Natural killer cell (primary cell): ENCODE measurements around the gene OR51Q1. TPM values are rescaled to one million over a fixed set of nuclear protein-coding genes. Genes with fewer than 3 reads are reported as not detected.

ENCODE experiments used
- ATAC-seq, 3 donors: fragments of 150-1000 bp in 2 of 3; fragments of 200-7000 bp in 1 of 3; cut with Tn5 transposase; 1 replicate in 1 of 3; 2 replicates in 2 of 3; pipeline ENCODE4 v1.10.0; 2021; ENCODE audit warnings: mild to moderate bottlenecking in 2 of 3, moderate library complexity in 2 of 3
- DNase-seq, 2 donors: peaks; one replicate each; pipeline versions ENCODE4 v3.0.0 to v3.0.0-alpha.2; 2013 to 2021; ENCODE audit warnings: mixed read lengths in 1 of 2
- H3K27ac ChIP-seq: one replicate; pipeline ENCODE4 v1.5.1; 2013; ENCODE audit warnings: mild to moderate bottlenecking, low read length
- H3K27me3 ChIP-seq: one replicate; pipeline ENCODE4 v1.6.1; 2013; ENCODE audit warnings: low read length; ENCODE audit not compliant: control insufficient read depth, insufficient read depth
- H3K36me3 ChIP-seq: one replicate; pipeline ENCODE4 v1.6.1; 2013; ENCODE audit warnings: low read length; ENCODE audit not compliant: control insufficient read depth, insufficient read depth
- H3K4me1 ChIP-seq: one replicate; pipeline ENCODE4 v1.6.1; 2013; ENCODE audit warnings: low read length; ENCODE audit not compliant: control insufficient read depth, insufficient read depth
- H3K4me3 ChIP-seq: one replicate; pipeline ENCODE4 v1.5.1; 2013; ENCODE audit warnings: low read length
- H3K9me3 ChIP-seq: one replicate; pipeline ENCODE4 v1.6.1; 2013; ENCODE audit warnings: low read length; ENCODE audit not compliant: control insufficient read depth, insufficient read depth
- H3K27ac Mint-ChIP-seq, 2 donors: one replicate each; pipeline ENCODE4 v1.8.0; 2022; ENCODE audit warnings: mild to moderate bottlenecking in 2 of 2, mixed read lengths in 2 of 2, moderate library complexity in 1 of 2
- H3K27me3 Mint-ChIP-seq, 2 donors: one replicate each; pipeline ENCODE4 v1.8.0; 2022; ENCODE audit warnings: low read depth in 2 of 2, mixed read lengths in 2 of 2
- H3K36me3 Mint-ChIP-seq: one replicate; pipeline ENCODE4 v1.8.0; 2022; ENCODE audit warnings: mixed read lengths
- H3K4me1 Mint-ChIP-seq, 2 donors: one replicate each; pipeline ENCODE4 v1.8.0; 2022; ENCODE audit warnings: mixed read lengths in 2 of 2
- H3K4me3 Mint-ChIP-seq: one replicate; pipeline ENCODE4 v1.8.0; 2022; ENCODE audit warnings: mild to moderate bottlenecking, moderate library complexity, mixed read lengths
- H3K9me3 Mint-ChIP-seq, 2 donors: one replicate each; pipeline ENCODE4 v1.8.0; 2022; ENCODE audit warnings: mixed read lengths in 2 of 2
- WGBS: methylation state at CpG from one replicate; pipeline ENCODE4 v1.1.7; 2013; ENCODE audit warnings: missing lambda C conversion rate; ENCODE audit not compliant: insufficient coverage; 5-methylcytosine and 5-hydroxymethylcytosine counted together
- intact Hi-C: fragments of 100-400 bp; cut with micrococcal nuclease; formaldehyde crosslinking; loops from one replicate; pipeline ENCODE4 v1.14.2; 2022
- total RNA-seq, 4 donors: library from RNA; stranded (reverse); fragments of 120-200 nt in 1 of 4; gene quantifications; one replicate each; pipeline versions ENCODE4 v1.2.3 to v1.2.4, GENCODE V29; 2013 to 2022
- TF ChIP-seq, protein P1 (sequence below): fragments of 200-600 bp; IDR thresholded peaks from one replicate; pipeline ENCODE4 v1.8.0; 2022; ENCODE audit warnings: antibody characterized with exemption

The OR51Q1 gene
- total RNA-seq, 3 donors from 2014 or later (not counting 1 experiment from before 2014, with no cell fraction given) = not detected

DNA sequence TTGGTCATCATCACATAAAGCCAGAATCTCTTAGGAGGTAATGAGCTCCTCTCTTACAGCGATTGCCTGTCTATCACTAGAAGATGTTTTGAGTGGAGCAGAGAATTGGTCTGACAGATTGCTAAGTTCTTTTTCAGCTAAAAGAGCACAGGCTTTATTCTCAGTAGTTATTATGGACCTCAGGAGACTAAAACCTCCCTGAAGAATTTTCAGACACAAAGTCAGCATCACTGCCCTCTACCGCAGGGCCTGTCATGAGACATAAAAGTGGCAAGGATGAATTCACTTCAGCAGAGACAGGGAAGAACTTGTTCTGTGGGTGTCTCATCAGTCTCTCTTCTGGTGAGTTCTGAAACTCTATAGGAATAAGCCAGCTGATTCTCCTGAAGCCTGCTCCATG lies 27.1 kb downstream of the OR51Q1 start, which contains the start of gene OR51I2:
Gene OR51I2, plus strand, starts transcription at position 301 of the 400 bp plus-strand sequence. CDS start 4,166 bp downstream, outside the sequence.
- no peak for DNase-seq
- H3K9me3 ChIP-seq = no peaks in the 10 kb centered on the region
- no peak within 1 kb of the TSS for H3K4me3 ChIP-seq
- H3K36me3 ChIP-seq = no peaks in the 10 kb centered on the region
- TF ChIP-seq, protein P1, sequence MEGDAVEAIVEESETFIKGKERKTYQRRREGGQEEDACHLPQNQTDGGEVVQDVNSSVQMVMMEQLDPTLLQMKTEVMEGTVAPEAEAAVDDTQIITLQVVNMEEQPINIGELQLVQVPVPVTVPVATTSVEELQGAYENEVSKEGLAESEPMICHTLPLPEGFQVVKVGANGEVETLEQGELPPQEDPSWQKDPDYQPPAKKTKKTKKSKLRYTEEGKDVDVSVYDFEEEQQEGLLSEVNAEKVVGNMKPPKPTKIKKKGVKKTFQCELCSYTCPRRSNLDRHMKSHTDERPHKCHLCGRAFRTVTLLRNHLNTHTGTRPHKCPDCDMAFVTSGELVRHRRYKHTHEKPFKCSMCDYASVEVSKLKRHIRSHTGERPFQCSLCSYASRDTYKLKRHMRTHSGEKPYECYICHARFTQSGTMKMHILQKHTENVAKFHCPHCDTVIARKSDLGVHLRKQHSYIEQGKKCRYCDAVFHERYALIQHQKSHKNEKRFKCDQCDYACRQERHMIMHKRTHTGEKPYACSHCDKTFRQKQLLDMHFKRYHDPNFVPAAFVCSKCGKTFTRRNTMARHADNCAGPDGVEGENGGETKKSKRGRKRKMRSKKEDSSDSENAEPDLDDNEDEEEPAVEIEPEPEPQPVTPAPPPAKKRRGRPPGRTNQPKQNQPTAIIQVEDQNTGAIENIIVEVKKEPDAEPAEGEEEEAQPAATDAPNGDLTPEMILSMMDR = no peak
- no peak for ATAC-seq
- H3K27ac Mint-ChIP-seq = no peak within 1 kb of the TSS
- intact Hi-C loops = no loop called here
- H3K4me3 Mint-ChIP-seq = no peak within 1 kb of the TSS
- no peaks in the 10 kb centered on the region for H3K4me1 ChIP-seq
- H3K4me1 Mint-ChIP-seq = no peaks in the 10 kb centered on the region
- H3K27ac ChIP-seq = no peak within 1 kb of the TSS
- H3K27me3 Mint-ChIP-seq = peaks cover 0 to 6% of the 10 kb centered on the region in 2 donors
- H3K27me3 ChIP-seq = no peaks in the 10 kb centered on the region
- no peaks in the 10 kb centered on the region for H3K36me3 Mint-ChIP-seq
- H3K9me3 Mint-ChIP-seq = no peaks in the 10 kb centered on the region
- WGBS = 100% methylated on average over 2 of the region's 2 CpGs

DNA sequence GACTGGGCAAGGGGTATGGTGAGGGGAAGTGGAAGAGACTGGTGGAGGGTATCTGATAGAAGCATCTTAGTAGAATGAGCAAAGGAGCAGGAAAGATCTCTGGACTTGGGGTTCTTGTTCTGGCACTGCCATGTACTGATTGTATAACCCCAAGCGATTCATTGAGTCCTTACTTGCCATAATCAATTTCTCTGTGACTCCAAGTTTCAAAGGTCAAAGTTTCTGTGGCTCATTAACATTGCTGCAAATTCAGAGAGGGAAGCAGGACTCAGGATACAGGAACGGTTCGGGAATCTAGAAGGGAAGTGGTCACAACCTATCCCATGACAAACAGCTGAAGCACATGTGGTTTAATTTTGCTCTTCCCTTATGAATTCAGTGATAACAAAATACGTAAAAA lies 27.5 kb downstream of the OR51Q1 start:
- no peak for ATAC-seq
- WGBS = 87% methylated on average over 3 of the region's 4 CpGs
- no peaks in the 10 kb centered on the region for H3K27me3 ChIP-seq
- no peaks in the 10 kb centered on the region for H3K4me1 ChIP-seq
- Mint-ChIP-seq H3K27ac (no peak overlapping the region), H3K4me3 (no peak overlapping the region), H3K4me1 (no peaks in the 10 kb centered on the region), H3K27me3 (peaks cover 0 to 6% of the 10 kb centered on the region in 2 donors), H3K9me3 (no peaks in the 10 kb centered on the region), H3K36me3 (no peaks in the 10 kb centered on the region)
- no peaks in the 10 kb centered on the region for H3K36me3 ChIP-seq
- DNase-seq = no peak
- intact Hi-C loops = no loop called here
- no peak overlapping the region for H3K27ac ChIP-seq
- TF ChIP-seq, protein P1 = no peak
- no peak overlapping the region for H3K4me3 ChIP-seq
- no peaks in the 10 kb centered on the region for H3K9me3 ChIP-seq

DNA sequence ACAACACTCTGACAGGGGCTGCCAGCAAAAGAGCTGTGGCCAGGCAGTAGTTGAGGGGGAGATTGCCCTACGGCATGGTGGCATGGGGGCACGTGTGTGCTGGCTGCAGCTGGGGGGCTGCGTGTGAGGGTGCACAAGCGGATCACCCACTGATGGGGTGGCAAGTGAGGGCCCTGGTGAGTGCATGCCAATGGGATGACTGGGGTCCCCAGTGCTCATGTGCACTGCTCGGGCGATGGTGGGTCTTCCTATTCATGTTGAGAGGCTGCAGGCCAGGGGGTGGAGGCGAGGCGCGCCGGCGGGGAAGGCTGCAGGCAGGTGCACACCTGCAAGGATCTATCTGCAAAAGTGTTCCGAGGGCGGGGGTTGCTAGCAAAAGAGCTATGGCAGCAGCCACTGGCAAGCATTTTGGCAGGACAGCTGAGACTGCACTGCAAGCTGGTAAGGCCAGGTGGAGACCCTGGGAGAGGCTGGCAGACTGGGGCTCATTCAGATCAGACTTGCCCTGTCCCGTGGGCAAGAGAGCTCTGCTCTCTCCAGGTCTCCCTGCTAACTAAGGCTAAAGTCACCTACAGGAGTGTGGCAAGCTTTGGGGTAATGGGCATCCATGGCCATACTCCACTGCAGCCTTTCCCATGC lies 39.2 kb downstream of the OR51Q1 start:
- Histone ChIP-seq H3K27ac (no peak overlapping the region), H3K27me3 (no peaks in the 10 kb centered on the region), H3K4me1 (no peaks in the 10 kb centered on the region), H3K4me3 (no peak overlapping the region), H3K9me3 (no peaks in the 10 kb centered on the region), H3K36me3 (no peaks in the 10 kb centered on the region)
- DNase-seq (no peak), ATAC-seq (no peak)
- Mint-ChIP-seq H3K4me3 (no peak overlapping the region), H3K4me1 (no peaks in the 10 kb centered on the region), H3K9me3 (no peaks in the 10 kb centered on the region), H3K27me3 (peaks cover 0 to 7% of the 10 kb centered on the region in 2 donors), H3K36me3 (no peaks in the 10 kb centered on the region), H3K27ac (no peak overlapping the region)
- 90% methylated on average over 14 of the region's 14 CpGs for WGBS
- intact Hi-C loops = no loop called here
- TF ChIP-seq, protein P1 = no peak

GRCh38 chr11:5467527-5467926 lies 45.6 kb downstream of the OR51Q1 start:
- WGBS = 66% methylated on average over 2 of the region's 2 CpGs
- DNase-seq (no peak), ATAC-seq (no peak)
- H3K27me3 Mint-ChIP-seq = peaks cover 10 to 11% of the 10 kb centered on the region in 2 donors
- H3K36me3 Mint-ChIP-seq = no peaks in the 10 kb centered on the region
- no peaks in the 10 kb centered on the region for H3K9me3 Mint-ChIP-seq
- Histone ChIP-seq H3K27ac (no peak overlapping the region), H3K36me3 (no peaks in the 10 kb centered on the region), H3K9me3 (no peaks in the 10 kb centered on the region), H3K4me3 (no peak overlapping the region), H3K4me1 (no peaks in the 10 kb centered on the region), H3K27me3 (no peaks in the 10 kb centered on the region)
- H3K4me3 Mint-ChIP-seq = no peak overlapping the region
- H3K27ac Mint-ChIP-seq = no peak overlapping the region
- intact Hi-C loops = no loop called here
- TF ChIP-seq, protein P1 = no peak
- no peaks in the 10 kb centered on the region for H3K4me1 Mint-ChIP-seq
